Smooth muscle cell (in vitro differentiated cells): ENCODE data around the gene BCL3. TPM values are rescaled to one million over a fixed set of nuclear protein-coding genes. Genes with fewer than 3 reads are reported as not detected.

Experiments
- DNase-seq: peaks from one replicate; lab custom pipeline; 2025; ENCODE audit not compliant: unreplicated experiment; lab: John Stamatoyannopoulos, UW
- H2AFZ ChIP-seq: fragments of 200-600 bp; sonication (generic); 2 replicates; pipeline ENCODE4 v1.6.0; 2016; ENCODE audit warnings: antibody characterized with exemption, low read depth, mild to moderate bottlenecking
- H3F3A ChIP-seq: fragments of 200-600 bp; sonication (generic); 2 replicates; pipeline ENCODE4 v1.6.0; 2017; ENCODE audit warnings: antibody characterized with exemption, low read depth
- H3K27ac ChIP-seq: fragments of 200-600 bp; sonication (generic); 2 replicates; pipeline ENCODE4 v1.5.1; 2016; ENCODE audit warnings: low read depth, mild to moderate bottlenecking
- H3K27me3 ChIP-seq: fragments of 200-600 bp; sonication (generic); 2 replicates; pipeline ENCODE4 v1.6.1; 2016; ENCODE audit warnings: low read depth, mild to moderate bottlenecking
- H3K36me3 ChIP-seq: fragments of 200-600 bp; sonication (generic); 2 replicates; pipeline ENCODE4 v1.5.1; 2016; ENCODE audit warnings: low read depth
- H3K4me1 ChIP-seq: fragments of 200-600 bp; sonication (generic); 2 replicates; pipeline ENCODE4 v1.5.1; 2016; ENCODE audit warnings: low read depth
- H3K4me2 ChIP-seq: fragments of 200-600 bp; sonication (generic); 2 replicates; pipeline ENCODE4 v1.6.0; 2016; ENCODE audit warnings: mild to moderate bottlenecking
- H3K4me3 ChIP-seq: fragments of 200-600 bp; sonication (generic); 2 replicates; pipeline ENCODE4 v1.5.1; 2016; ENCODE audit warnings: mild to moderate bottlenecking
- H3K79me2 ChIP-seq: fragments of 200-600 bp; sonication (generic); 2 replicates; pipeline ENCODE4 v1.6.0; 2016; ENCODE audit warnings: low read depth, mild to moderate bottlenecking
- H3K9ac ChIP-seq: fragments of 200-600 bp; sonication (generic); 2 replicates; pipeline ENCODE4 v1.6.0; 2016; ENCODE audit warnings: low read depth
- H3K9me3 ChIP-seq: fragments of 200-600 bp; sonication (generic); replicated peaks from 2 replicates; pipeline ENCODE4 v1.5.1; 2016; ENCODE audit warnings: low read depth
- H4K20me1 ChIP-seq: fragments of 200-600 bp; sonication (generic); 2 replicates; pipeline ENCODE4 v1.6.0; 2016; ENCODE audit warnings: low read depth
- WGBS: methylation state at CpG from one replicate; pipeline ENCODE4 v1.1.7; 2016; ENCODE audit warnings: low lambda C conversion rate; 5-methylcytosine and 5-hydroxymethylcytosine counted together
- polyA plus RNA-seq: library from polyadenylated mRNA; unstranded; fragments of >200 nt; fragmentation: Nextera tagmentation; extraction: Ambion mirVana; gene quantifications from 2 replicates; pipeline ENCODE4 v1.2.1, GENCODE V29; 2016
- total RNA-seq: library from RNA; depleted of rRNA; stranded (reverse); fragments of >200 nt; gene quantifications from 2 replicates; pipeline ENCODE4 v1.2.3, GENCODE V29; 2014
- TF ChIP-seq, protein P1 (sequence below): fragments of 200-600 bp; sonication (generic); IDR thresholded peaks from 2 replicates; pipeline ENCODE4 v1.5.1; 2017; ENCODE audit warnings: borderline replicate concordance, mild to moderate bottlenecking, antibody characterized with exemption; ENCODE audit not compliant: insufficient read depth, poor library complexity, severe bottlenecking

BCL3 gene
- total and polyA plus RNA-seq, 2 experiments from 2014 or later, result 12.2 to 52.8 TPM

- Histone ChIP-seq H3K36me3 (no peaks in the 10 kb centered on the region), H3K9ac (peak overlapping the region; percentile 77), H2AFZ (peak overlapping the region; percentile 84), H3K4me2 (peak overlapping the region; percentile 98), H3K79me2 (peaks cover 28% of the 10 kb centered on the region), H4K20me1 (peaks cover 25% of the 10 kb centered on the region), H3K4me3 (peak overlapping the region; percentile 92), H3F3A (peaks cover 41% of the 10 kb centered on the region), H3K27me3 (no peaks in the 10 kb centered on the region), H3K9me3 (no peaks in the 10 kb centered on the region), H3K27ac (peak overlapping the region; percentile 92), H3K4me1 (peaks cover 6% of the 10 kb centered on the region)
- DNase-seq, result peak; percentile 90
- TF ChIP-seq, protein P1, sequence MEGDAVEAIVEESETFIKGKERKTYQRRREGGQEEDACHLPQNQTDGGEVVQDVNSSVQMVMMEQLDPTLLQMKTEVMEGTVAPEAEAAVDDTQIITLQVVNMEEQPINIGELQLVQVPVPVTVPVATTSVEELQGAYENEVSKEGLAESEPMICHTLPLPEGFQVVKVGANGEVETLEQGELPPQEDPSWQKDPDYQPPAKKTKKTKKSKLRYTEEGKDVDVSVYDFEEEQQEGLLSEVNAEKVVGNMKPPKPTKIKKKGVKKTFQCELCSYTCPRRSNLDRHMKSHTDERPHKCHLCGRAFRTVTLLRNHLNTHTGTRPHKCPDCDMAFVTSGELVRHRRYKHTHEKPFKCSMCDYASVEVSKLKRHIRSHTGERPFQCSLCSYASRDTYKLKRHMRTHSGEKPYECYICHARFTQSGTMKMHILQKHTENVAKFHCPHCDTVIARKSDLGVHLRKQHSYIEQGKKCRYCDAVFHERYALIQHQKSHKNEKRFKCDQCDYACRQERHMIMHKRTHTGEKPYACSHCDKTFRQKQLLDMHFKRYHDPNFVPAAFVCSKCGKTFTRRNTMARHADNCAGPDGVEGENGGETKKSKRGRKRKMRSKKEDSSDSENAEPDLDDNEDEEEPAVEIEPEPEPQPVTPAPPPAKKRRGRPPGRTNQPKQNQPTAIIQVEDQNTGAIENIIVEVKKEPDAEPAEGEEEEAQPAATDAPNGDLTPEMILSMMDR, result no peak
- WGBS, result 15% methylated on average over 17 of the region's 34 CpGs
These were observed 1.4 kb upstream of the BCL3 start for GRCh38 chr19:44746946-44747738.

DNA sequence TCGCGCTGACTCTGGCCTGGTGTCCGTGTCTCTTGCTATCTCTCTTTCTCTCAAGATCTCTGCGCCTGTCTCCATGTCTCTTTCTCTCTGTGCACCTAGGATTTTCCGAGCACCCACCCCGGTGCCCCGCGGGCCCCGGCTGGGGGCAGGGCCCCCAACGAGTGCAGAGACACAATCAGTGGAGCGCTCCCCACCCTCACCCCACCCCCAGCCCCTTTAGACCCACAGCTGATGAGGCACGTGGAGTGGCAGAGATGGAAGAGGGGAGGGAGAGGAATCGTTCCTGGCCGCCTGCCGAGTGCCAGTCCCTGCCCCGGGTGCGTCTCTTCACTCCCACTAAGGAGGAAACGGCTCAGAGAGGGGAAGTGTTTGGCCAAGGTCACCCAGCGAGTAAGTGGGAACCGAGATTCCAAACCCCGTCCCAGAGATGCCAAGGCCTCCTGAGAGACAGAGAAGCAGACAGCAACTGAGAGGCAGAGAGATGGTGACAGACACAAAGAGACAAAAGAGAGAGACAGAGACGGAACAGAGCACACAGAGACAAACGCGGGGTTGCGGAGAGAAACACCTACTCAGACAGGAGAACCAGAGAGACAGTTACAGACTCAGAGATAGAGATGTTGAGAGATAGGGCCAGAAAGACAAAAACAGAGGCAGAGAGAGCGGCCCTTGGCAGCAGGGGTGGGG is 626 bp upstream of the BCL3 start:
- H3K36me3 ChIP-seq, result no peaks in the 10 kb centered on the region
- peak overlapping the region; percentile 98 for H3K4me2 ChIP-seq
- peak overlapping the region; percentile 92 for H3K27ac ChIP-seq
- H3K9me3 ChIP-seq, result no peaks in the 10 kb centered on the region
- peak overlapping the region; percentile 77 for H3K9ac ChIP-seq
- peaks cover 32% of the 10 kb centered on the region for H4K20me1 ChIP-seq
- TF ChIP-seq, protein P1, result no peak
- peaks cover 6% of the 10 kb centered on the region for H3K4me1 ChIP-seq
- peak overlapping the region; percentile 84 for H2AFZ ChIP-seq
- H3F3A ChIP-seq, result peaks cover 42% of the 10 kb centered on the region
- peaks cover 28% of the 10 kb centered on the region for H3K79me2 ChIP-seq
- DNase-seq, result no peak
- H3K4me3 ChIP-seq, result peak overlapping the region; percentile 92
- WGBS, result 1% methylated on average over 19 of the region's 26 CpGs
- no peaks in the 10 kb centered on the region for H3K27me3 ChIP-seq

- Histone ChIP-seq H4K20me1 (peaks cover 34% of the 10 kb centered on the region), H3K36me3 (no peaks in the 10 kb centered on the region), H3F3A (peaks cover 32% of the 10 kb centered on the region), H3K4me2 (peak overlapping the region; percentile 98), H3K27ac (peak overlapping the region; percentile 60), H3K79me2 (peaks cover 28% of the 10 kb centered on the region), H3K4me3 (peak overlapping the region; percentile 92), H3K27me3 (no peaks in the 10 kb centered on the region), H3K4me1 (peaks cover 8% of the 10 kb centered on the region), H2AFZ (no peak overlapping the region), H3K9me3 (no peaks in the 10 kb centered on the region), H3K9ac (peak overlapping the region; percentile 88)
- TF ChIP-seq, protein P1, result no peak
- DNase-seq, result no peak
- WGBS, result 41% methylated on average over 1 of the region's 1 CpG
These were observed 784 bp downstream of the BCL3 start for GRCh38 chr19:44749292-44749691.
